HL-60/S4 treated with phorbol 12-myristate 13-acetate at 8.2 ng/mL for 4 days and 3 days (cell line): ENCODE results near the gene AADAT.

ENCODE experiments used
- in situ Hi-C: fragments of 300-500 bp; cut with MboI; formaldehyde crosslinking; loops from 2 replicates; pipeline ENCODE4 v1.15.0; 2022; ENCODE audit warnings: low sequenced_read_pairs

AADAT gene

GRCh38 chr4:170090352-170091052 is 746 bp upstream of the AADAT start:
- in situ Hi-C loops = no loop called here

DNA sequence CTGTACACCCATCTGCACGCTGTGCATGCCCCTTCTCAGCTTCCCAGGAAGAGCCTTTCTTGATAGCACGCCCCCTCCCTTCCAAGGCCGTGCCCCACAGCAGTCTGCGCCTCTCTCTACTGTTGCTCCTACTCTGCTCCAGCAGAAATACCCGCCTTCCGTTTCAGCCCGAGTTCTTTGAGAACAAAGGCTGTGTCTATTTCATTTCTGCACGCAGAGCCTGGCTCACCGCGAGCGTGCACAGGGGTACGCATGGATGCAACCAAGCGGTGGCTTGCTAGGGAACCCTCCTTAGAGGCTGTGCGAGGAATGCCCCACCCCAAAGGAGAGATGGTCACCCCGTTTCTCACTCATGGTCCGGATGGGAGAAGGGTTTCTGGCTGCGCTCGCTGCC is 485 bp downstream of the AADAT start:
- in situ Hi-C loops = no loop called here

DNA sequence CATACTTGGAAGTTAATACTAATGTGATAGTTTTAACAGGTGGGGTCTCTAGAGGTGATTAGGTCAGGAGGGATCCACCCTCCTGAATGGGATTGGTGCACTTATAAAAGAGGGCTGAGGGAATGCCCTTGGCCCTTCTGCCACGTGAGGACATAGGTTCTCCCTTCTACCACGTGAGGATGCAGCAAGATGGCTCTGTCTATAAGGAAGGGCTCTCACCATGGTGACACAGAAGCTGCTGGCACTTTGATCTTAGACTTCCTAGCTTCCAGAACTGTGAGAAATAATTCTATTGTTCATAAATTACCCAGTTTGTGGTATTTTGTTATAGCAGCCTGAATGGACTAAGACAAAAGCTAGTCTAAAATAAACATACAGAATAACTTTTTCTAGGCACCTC is 1.0 kb downstream of the AADAT start:
- in situ Hi-C loops = no loop called here

DNA sequence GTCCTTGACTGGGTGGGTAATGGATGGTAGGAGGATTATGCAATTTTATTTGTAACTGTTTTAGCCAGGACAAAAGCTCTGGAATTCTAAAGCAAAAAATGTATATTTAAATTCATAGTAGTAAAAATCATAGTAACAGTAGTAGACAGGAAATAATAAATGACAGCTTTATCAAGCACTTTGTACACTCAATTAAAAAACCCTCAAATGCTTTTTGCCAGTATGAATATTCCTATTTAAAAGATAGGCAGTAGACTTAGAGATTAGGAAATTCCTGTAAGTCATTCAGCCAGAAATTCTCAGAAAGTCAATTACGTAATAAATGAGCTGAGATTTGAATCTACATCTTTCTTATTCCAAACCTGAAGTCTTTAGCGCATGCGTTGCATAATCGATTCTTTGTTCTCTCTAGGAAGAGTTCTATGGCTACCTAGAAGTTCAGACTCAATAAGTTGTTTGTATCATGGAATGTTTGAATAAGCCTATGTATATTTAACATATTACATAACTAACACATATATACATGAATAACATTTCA is 2.5 kb downstream of the AADAT start:
- in situ Hi-C loops = no loop called here

GRCh38 chr4:170083541-170083940 is 6.2 kb downstream of the AADAT start:
- in situ Hi-C loops = no loop called here

DNA sequence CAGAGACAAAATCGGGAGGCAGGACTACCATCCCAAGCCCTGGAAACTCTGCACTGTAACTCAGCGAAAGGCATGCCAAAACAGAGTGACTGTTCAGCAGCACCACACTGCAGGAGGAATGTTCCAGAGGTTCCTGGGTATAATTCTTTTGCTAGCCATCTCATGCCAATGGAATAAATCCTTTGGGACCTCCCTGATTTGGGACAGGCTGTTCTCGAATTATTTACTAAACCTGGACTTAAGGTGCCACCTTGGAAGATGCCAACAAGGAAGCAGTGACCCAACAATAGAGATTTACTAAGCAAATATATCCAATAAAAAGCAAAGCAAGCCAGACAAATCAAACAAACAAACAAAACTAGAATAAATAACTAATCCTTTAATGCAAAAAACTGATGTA is 9.3 kb downstream of the AADAT start:
- in situ Hi-C loops = no loop called here

DNA sequence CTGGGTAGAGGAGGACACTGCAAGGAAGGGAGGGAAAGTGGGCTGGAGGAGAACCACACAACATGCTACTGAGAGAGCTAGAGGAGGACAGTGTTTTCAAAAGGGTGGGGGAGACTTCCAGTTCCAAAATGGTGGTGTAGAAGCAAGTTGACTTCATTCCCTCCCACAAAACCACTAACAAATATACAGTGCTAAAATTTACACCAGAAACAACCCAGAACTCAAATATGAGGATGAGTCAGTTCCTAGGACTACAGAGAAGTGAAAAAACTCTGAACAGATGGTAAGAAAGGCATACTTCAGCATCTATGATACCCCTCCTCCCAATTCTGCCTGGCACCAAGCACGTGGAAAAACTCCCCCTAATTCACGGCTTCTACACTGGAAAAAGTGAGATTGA is 9.8 kb downstream of the AADAT start:
- in situ Hi-C loops = no loop called here

GRCh38 chr4:170071196-170071595 is 18.6 kb downstream of the AADAT start:
- in situ Hi-C loops = no loop called here

- in situ Hi-C loops = no loop called here
Observed at GRCh38 chr4:170068438-170069128, 21.2 kb downstream of the AADAT start.

DNA sequence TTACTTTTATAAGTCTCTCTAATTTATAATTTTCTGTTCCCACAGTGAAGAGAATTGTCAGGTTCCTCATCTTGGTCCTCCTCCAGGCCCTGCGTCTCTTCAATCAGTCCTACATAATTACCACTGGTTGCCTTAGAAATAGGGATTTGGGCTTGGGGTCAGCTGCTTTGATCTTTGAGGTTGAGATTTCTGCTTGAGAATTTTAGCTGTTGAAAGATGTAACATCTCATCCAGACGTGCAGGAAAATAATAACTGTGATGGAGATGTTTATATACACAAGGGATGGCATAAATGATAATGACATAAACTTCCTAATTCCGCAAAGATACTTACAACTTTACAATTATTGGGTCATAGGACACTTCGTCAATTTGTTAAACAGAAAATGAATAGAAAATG is 30.3 kb downstream of the AADAT start:
- in situ Hi-C loops = no loop called here

- in situ Hi-C loops = no loop called here
Observed at GRCh38 chr4:170058826-170059225, 30.9 kb downstream of the AADAT start.

DNA sequence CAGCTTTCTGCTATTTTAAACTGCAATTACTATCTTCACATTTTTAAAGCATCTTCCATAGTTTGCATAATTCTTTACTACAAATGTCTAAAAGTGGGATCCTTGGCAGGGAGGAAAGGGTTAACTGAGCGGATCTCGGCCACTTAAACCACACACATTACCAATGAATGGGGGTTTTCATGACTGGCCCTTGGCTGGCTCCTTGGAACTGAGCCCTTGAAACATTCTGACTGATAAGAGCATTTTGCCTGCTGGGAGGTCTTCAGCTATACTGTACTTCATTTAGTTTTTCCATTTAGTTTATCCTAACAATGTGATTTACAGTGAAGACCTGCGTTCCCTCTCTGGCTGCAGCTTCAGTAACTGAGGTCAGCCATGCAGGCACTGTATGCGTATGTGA is 31.9 kb downstream of the AADAT start:
- in situ Hi-C loops = no loop called here

DNA sequence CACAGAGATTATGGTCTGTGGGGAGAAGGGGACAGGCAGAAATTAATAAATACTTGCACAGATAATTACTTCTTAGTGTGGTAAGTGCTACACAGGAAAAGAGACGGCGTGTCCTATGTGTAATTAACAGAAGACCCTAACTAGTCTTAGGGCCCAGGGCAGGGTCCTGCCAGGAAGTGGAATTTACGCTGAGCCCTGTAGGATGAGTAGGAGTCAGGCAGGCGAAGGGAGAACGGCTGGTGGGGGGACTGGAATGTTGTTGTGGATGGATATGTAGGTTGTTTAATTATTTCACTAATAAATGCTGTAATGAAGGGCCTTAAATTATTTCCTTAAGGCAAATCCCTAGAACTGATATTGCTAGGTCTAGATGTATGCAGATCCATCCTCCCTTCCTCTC is 36.8 kb downstream of the AADAT start:
- in situ Hi-C loops = no loop called here

- in situ Hi-C loops = no loop called here
Observed at GRCh38 chr4:170051402-170051801, 38.4 kb downstream of the AADAT start.

GRCh38 chr4:170049766-170050165 is 40.0 kb downstream of the AADAT start:
- in situ Hi-C loops = loop anchor here (10.0 kb wide), 1 partner anchor 235 kb away; no protein-coding TSS in a partner anchor

- in situ Hi-C loops = loop anchor here (10.0 kb wide), 1 partner anchor 233 kb away; no protein-coding TSS in a partner anchor
Observed at GRCh38 chr4:170047771-170048354, 41.9 kb downstream of the AADAT start.

DNA sequence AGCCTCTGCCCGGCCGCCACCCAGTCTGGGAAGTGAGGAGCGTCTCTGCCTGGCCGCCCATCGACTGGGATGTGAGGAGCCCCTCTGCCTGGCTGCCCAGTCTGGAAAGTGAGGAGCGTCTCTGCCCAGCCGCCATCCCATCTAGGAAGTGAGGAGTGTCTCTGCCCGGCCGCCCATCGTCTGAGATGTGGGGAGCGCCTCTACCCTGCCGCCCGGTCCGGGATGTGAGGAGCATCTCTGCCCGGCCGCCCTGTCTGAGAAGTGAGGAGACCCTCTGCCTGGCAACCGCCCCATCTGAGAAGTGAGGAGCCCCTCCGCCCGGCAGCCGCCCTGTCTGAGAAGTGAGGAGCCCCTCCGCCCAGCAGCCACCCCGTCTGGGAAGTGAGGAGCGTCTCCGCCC is 43.6 kb downstream of the AADAT start:
- in situ Hi-C loops = loop anchor here (10.0 kb wide), 1 partner anchor 231 kb away; no protein-coding TSS in a partner anchor

GRCh38 chr4:170040031-170040680 is 49.6 kb downstream of the AADAT start:
- in situ Hi-C loops = loop anchor here (10.0 kb wide), 1 partner anchor 225 kb away; no protein-coding TSS in a partner anchor

GRCh38 chr4:170038769-170039168 is 51.0 kb downstream of the AADAT start:
- in situ Hi-C loops = no loop called here

GRCh38 chr4:170038232-170038631 is 51.5 kb downstream of the AADAT start:
- in situ Hi-C loops = no loop called here

- in situ Hi-C loops = no loop called here
Observed at GRCh38 chr4:170037481-170037880, 52.3 kb downstream of the AADAT start.
